OCI-LY3 (cell line): ENCODE results near the gene IRF1.

Source experiments
- EZH2phosphoT487 ChIP-seq: fragments of 200-600 bp; shearing (Covaris generic); IDR thresholded peaks from 2 replicates; pipeline ENCODE4 v1.6.1; 2018; ENCODE audit warnings: antibody characterized with exemption, mixed run types, low read depth
- TF ChIP-seq, protein P1 (sequence below): fragments of 200-600, 300-600 bp; sonication (generic); IDR thresholded peaks from 2 replicates; pipeline ENCODE4 v1.5.1; 2014; ENCODE audit warnings: antibody characterized with exemption, low read length, low read depth

GRCh38 chr5:132470010-132470392 is 20.6 kb downstream of the IRF1 start:
- TF ChIP-seq, protein P1, sequence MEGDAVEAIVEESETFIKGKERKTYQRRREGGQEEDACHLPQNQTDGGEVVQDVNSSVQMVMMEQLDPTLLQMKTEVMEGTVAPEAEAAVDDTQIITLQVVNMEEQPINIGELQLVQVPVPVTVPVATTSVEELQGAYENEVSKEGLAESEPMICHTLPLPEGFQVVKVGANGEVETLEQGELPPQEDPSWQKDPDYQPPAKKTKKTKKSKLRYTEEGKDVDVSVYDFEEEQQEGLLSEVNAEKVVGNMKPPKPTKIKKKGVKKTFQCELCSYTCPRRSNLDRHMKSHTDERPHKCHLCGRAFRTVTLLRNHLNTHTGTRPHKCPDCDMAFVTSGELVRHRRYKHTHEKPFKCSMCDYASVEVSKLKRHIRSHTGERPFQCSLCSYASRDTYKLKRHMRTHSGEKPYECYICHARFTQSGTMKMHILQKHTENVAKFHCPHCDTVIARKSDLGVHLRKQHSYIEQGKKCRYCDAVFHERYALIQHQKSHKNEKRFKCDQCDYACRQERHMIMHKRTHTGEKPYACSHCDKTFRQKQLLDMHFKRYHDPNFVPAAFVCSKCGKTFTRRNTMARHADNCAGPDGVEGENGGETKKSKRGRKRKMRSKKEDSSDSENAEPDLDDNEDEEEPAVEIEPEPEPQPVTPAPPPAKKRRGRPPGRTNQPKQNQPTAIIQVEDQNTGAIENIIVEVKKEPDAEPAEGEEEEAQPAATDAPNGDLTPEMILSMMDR, result no peak
- TF ChIP-seq EZH2phosphoT487, result no peak
